Gastrocnemius medialis (tissue), 4 donors: ENCODE data around the gene LRRIQ3. TPM values are rescaled to one million over a fixed set of nuclear protein-coding genes. Genes with fewer than 3 reads are reported as not detected.

Experiments
- ATAC-seq, 2 donors: fragments of 150-250 bp; one replicate each; pipeline ENCODE4 v1.9.1; 2016
- DNase-seq, 2 donors: peaks; one replicate each; pipeline ENCODE4 v3.0.0-alpha.2; 2019
- H3K27ac ChIP-seq, 4 donors: fragments of 200-600 bp; sonication (generic); 1 replicate in 1 of 4; 2 replicates in 3 of 4; pipeline ENCODE4 v1.5.1; 2016 to 2018; ENCODE audit warnings: mild to moderate bottlenecking in 2 of 4, moderate library complexity in 1 of 4
- H3K27me3 ChIP-seq, 3 donors: fragments of 200-600 bp; sonication (generic) in 2 of 3; 1 replicate in 1 of 3; 2 replicates in 2 of 3; pipeline versions ENCODE4 v1.5.1 to v1.6.0; 2016 to 2019; ENCODE audit warnings: mild to moderate bottlenecking in 1 of 3, moderate library complexity in 1 of 3
- H3K36me3 ChIP-seq, 2 donors: fragments of 200-600 bp; sonication (generic) in 1 of 2; one replicate each; pipeline ENCODE4 v1.5.1; 2017 to 2018
- H3K4me1 ChIP-seq, 2 donors: fragments of 200-600 bp; sonication (generic) in 1 of 2; one replicate each; pipeline ENCODE4 v1.5.1; 2016 to 2017; ENCODE audit warnings: mild to moderate bottlenecking in 2 of 2
- H3K4me3 ChIP-seq, 4 donors: fragments of 200-600 bp; sonication (generic) in 3 of 4; 1 replicate in 1 of 4; 2 replicates in 3 of 4; pipeline ENCODE4 v1.5.1; 2016 to 2019; ENCODE audit warnings: mild to moderate bottlenecking in 2 of 4
- H3K9me3 ChIP-seq, 3 donors: fragments of 200-600 bp; sonication (generic) in 2 of 3; 1 replicate in 1 of 3; 2 replicates in 2 of 3; pipeline ENCODE4 v1.5.1; 2016 to 2019
- POLR2A ChIP-seq, 2 donors: fragments of 450-650 bp; IDR thresholded peaks; one replicate each; pipeline ENCODE4 v1.6.1; 2017; ENCODE audit warnings: antibody characterized with exemption in 2 of 2, mild to moderate bottlenecking in 2 of 2, moderate library complexity in 2 of 2
- in situ Hi-C, 4 donors: fragments of 200-750 bp; cut with MboI; loops; one replicate each; pipeline versions ENCODE4 v1.15.0 to v1.8.0; 2017; ENCODE audit warnings: low sequenced_read_pairs in 4 of 4
- intact Hi-C: fragments of 100-400 bp; cut with DNase I; formaldehyde crosslinking; loops from one replicate; pipeline ENCODE4 v1.15.1; 2023; ENCODE audit warnings: low total_unique reads
- total RNA-seq, 4 donors: library from RNA; depleted of rRNA; stranded (reverse); fragments of >200 nt; gene quantifications; one replicate each; pipeline versions ENCODE4 v1.1.0 to v1.2.3, GENCODE V29; 2016
- TF ChIP-seq, protein P1 (sequence below), 5 experiments: fragments of 450-650 bp in 3 of 5; fragments of 200-600 bp in 2 of 5; sonication (generic) in 2 of 5; IDR thresholded peaks in 4 of 5; conservative IDR thresholded peaks in 1 of 5; 1 replicate in 4 of 5; 2 replicates in 1 of 5; pipeline ENCODE4 v1.5.1; 2016 to 2019; ENCODE audit warnings: antibody characterized with exemption in 5 of 5, mild to moderate bottlenecking in 3 of 5, moderate library complexity in 3 of 5

LRRIQ3 gene
- total RNA-seq, 4 donors from 2014 or later, result 0.52 to 2.2 (median 0.56) TPM; not detected in 1

GRCh38 chr1:74091371-74091770, 106.6 kb downstream of the LRRIQ3 start:
- DNase-seq (no peak), ATAC-seq (no peak)
- intact Hi-C loops, result no loop called here
- H3K27me3 ChIP-seq, result no peaks in the 10 kb centered on the region
- H3K36me3 ChIP-seq, result no peaks in the 10 kb centered on the region
- H3K4me3 ChIP-seq, result no peak overlapping the region
- in situ Hi-C loops, result no loop called here
- no peak for TF ChIP-seq POLR2A (IDR thresholded peaks at IDR 0.05)
- TF ChIP-seq, protein P1, sequence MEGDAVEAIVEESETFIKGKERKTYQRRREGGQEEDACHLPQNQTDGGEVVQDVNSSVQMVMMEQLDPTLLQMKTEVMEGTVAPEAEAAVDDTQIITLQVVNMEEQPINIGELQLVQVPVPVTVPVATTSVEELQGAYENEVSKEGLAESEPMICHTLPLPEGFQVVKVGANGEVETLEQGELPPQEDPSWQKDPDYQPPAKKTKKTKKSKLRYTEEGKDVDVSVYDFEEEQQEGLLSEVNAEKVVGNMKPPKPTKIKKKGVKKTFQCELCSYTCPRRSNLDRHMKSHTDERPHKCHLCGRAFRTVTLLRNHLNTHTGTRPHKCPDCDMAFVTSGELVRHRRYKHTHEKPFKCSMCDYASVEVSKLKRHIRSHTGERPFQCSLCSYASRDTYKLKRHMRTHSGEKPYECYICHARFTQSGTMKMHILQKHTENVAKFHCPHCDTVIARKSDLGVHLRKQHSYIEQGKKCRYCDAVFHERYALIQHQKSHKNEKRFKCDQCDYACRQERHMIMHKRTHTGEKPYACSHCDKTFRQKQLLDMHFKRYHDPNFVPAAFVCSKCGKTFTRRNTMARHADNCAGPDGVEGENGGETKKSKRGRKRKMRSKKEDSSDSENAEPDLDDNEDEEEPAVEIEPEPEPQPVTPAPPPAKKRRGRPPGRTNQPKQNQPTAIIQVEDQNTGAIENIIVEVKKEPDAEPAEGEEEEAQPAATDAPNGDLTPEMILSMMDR (IDR thresholded peaks at IDR 0.05 in 4 of 5, conservative IDR thresholded peaks at IDR 0.05 in 1 of 5), result no peak
- H3K4me1 ChIP-seq, result no peaks in the 10 kb centered on the region
- no peaks in the 10 kb centered on the region for H3K9me3 ChIP-seq
- no peak overlapping the region for H3K27ac ChIP-seq

DNA sequence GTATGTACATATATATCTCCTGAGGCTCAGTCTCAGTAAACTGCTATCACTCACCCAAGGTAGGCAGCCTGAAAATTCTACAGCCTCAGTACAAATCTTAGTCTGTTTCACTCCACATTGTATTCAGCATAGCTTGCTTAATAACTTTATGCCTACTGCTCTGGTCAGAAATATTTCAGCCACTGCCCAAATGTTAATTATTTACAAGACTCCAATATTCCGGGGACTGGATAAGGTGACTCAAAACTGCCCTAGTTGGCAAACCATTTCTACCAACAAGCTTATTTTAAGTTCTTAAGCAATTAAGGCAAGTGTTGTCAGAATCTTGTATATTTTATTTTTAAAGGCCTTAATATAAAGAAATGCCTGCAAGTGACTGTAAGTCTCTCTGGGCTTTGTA, 114.8 kb downstream of the LRRIQ3 start:
- DNase-seq, result no peak
- no peaks in the 10 kb centered on the region for H3K9me3 ChIP-seq
- H3K27ac ChIP-seq, result no peak overlapping the region
- H3K4me1 ChIP-seq, result no peaks in the 10 kb centered on the region
- no peak for ATAC-seq
- intact Hi-C loops, result no loop called here
- in situ Hi-C loops, result no loop called here
- no peak overlapping the region for H3K4me3 ChIP-seq
- H3K36me3 ChIP-seq, result no peaks in the 10 kb centered on the region
- TF ChIP-seq, protein P1 (IDR thresholded peaks at IDR 0.05 in 4 of 5, conservative IDR thresholded peaks at IDR 0.05 in 1 of 5), result no peak
- TF ChIP-seq POLR2A (IDR thresholded peaks at IDR 0.05), result no peak
- H3K27me3 ChIP-seq, result no peaks in the 10 kb centered on the region

DNA sequence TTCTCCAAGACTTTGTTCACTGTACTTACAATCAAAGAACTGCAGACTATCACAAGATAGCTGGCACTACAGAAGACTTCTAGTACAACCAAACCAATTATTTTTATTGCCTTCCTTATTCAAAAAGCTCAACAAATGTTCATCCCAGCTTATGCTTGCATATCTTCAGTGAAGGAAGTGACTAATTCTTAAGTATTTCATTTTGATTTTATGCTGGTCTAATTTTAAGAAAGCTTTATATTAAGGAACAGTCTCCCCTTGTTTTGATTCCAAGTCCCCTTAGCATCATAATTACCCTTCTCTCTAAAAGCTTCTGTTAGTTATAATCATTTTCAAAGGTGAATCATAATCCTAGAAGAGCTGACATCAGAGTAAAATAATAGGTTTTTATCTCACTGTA, 132.9 kb downstream of the LRRIQ3 start:
- intact Hi-C loops, result no loop called here
- ATAC-seq (no peak), DNase-seq (no peak)
- in situ Hi-C loops, result no loop called here
- TF ChIP-seq, protein P1 (IDR thresholded peaks at IDR 0.05 in 4 of 5, conservative IDR thresholded peaks at IDR 0.05 in 1 of 5), result no peak
- TF ChIP-seq POLR2A (IDR thresholded peaks at IDR 0.05), result no peak
- Histone ChIP-seq H3K36me3 (no peaks in the 10 kb centered on the region), H3K9me3 (no peaks in the 10 kb centered on the region), H3K4me1 (no peaks in the 10 kb centered on the region), H3K27ac (no peak overlapping the region), H3K4me3 (no peak overlapping the region), H3K27me3 (no peaks in the 10 kb centered on the region)

GRCh38 chr1:74057719-74058118, 140.3 kb downstream of the LRRIQ3 start:
- Histone ChIP-seq H3K27ac (no peak overlapping the region), H3K9me3 (no peaks in the 10 kb centered on the region), H3K36me3 (no peaks in the 10 kb centered on the region), H3K4me1 (no peaks in the 10 kb centered on the region), H3K27me3 (no peaks in the 10 kb centered on the region), H3K4me3 (no peak overlapping the region)
- in situ Hi-C loops, result no loop called here
- intact Hi-C loops, result no loop called here
- ATAC-seq, result no peak
- TF ChIP-seq, protein P1 (IDR thresholded peaks at IDR 0.05 in 4 of 5, conservative IDR thresholded peaks at IDR 0.05 in 1 of 5), result no peak
- DNase-seq, result no peak

DNA sequence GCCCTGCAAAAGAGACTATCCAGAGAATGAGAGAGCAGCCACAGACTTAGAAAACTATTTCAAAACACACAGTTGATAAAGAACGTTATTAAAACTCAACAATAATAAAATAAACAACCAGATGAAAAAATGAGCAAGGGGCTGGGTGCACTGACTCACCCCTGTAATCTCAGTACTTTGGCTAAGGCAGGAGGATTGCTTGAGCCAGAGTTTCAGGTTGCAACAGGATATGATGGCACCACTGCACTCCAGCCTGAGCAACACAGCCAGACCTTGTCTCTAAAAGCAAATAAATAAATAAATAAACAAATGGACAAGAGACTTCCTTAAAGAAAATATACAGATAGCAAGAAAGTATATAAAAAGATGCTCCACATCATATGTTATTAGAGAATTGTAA, 144.6 kb downstream of the LRRIQ3 start:
- no peaks in the 10 kb centered on the region for H3K36me3 ChIP-seq
- no peak overlapping the region for H3K27ac ChIP-seq
- no peak for DNase-seq
- no peaks in the 10 kb centered on the region for H3K4me1 ChIP-seq
- no peak overlapping the region for H3K4me3 ChIP-seq
- no peak for ATAC-seq
- TF ChIP-seq POLR2A (IDR thresholded peaks at IDR 0.05), result no peak
- TF ChIP-seq, protein P1 (IDR thresholded peaks at IDR 0.05 in 4 of 5, conservative IDR thresholded peaks at IDR 0.05 in 1 of 5), result no peak
- intact Hi-C loops (no loop called here), in situ Hi-C loops (no loop called here)
- H3K9me3 ChIP-seq, result no peaks in the 10 kb centered on the region
- no peaks in the 10 kb centered on the region for H3K27me3 ChIP-seq
